HG02870 (cell line): ENCODE results near the gene TBXAS1.

Source experiments
- ATAC-seq: cut with Tn5 transposase; IDR thresholded peaks from one replicate; pipeline ENCODE4 v1.9.1; 2021; ENCODE audit warnings: mild to moderate bottlenecking, moderate library complexity; ENCODE audit not compliant: unreplicated experiment

TBXAS1 gene

GRCh38 chr7:139973101-139974050 lies 144.3 kb downstream of the TBXAS1 start:
- no peak for ATAC-seq

- ATAC-seq, result no peak
Observed at GRCh38 chr7:139974179-139974811, 145.2 kb downstream of the TBXAS1 start.

- no peak for ATAC-seq
Observed at GRCh38 chr7:139976055-139976837, 147.2 kb downstream of the TBXAS1 start.

GRCh38 chr7:139976838-139977656 lies 148.0 kb downstream of the TBXAS1 start:
- ATAC-seq, result no peak

GRCh38 chr7:139981511-139981895 lies 152.4 kb downstream of the TBXAS1 start:
- no peak for ATAC-seq

GRCh38 chr7:139982927-139983920 lies 154.2 kb downstream of the TBXAS1 start:
- ATAC-seq, result no peak

GRCh38 chr7:139984642-139985539 lies 155.8 kb downstream of the TBXAS1 start:
- ATAC-seq, result no peak

- no peak for ATAC-seq
Observed at GRCh38 chr7:139985811-139986210, 156.7 kb downstream of the TBXAS1 start.

GRCh38 chr7:139987691-139988516 lies 158.8 kb downstream of the TBXAS1 start:
- ATAC-seq, result no peak

GRCh38 chr7:139989366-139990141 lies 160.5 kb downstream of the TBXAS1 start:
- no peak for ATAC-seq

- ATAC-seq, result no peak
Observed at GRCh38 chr7:139990142-139990535, 161.1 kb downstream of the TBXAS1 start.

- ATAC-seq, result no peak
Observed at GRCh38 chr7:139990571-139991268, 161.7 kb downstream of the TBXAS1 start.

- no peak for ATAC-seq
Observed at GRCh38 chr7:139991269-139991666, 162.2 kb downstream of the TBXAS1 start.

- no peak for ATAC-seq
Observed at GRCh38 chr7:139991911-139992310, 162.8 kb downstream of the TBXAS1 start.

- no peak for ATAC-seq
Observed at GRCh38 chr7:139992353-139993044, 163.4 kb downstream of the TBXAS1 start.
